PFSK-1 (cell line): ENCODE results near the gene LPCAT2.

Experiments
- FOXP2 ChIP-seq: optimal IDR thresholded peaks from 2 replicates; pipeline ENCODE3; 2011; ENCODE audit warnings: borderline replicate concordance, control low read depth, inconsistent platforms; ENCODE audit not compliant: insufficient read depth; ENCODE audit errors: extremely low read length, extremely low read depth
- POLR2AphosphoS5 ChIP-seq: IDR thresholded peaks from 2 replicates; pipeline ENCODE4 v1.6.1; 2012; ENCODE audit warnings: low read depth, mild to moderate bottlenecking, control low read depth, low read length, moderate library complexity
- REST ChIP-seq, 2 experiments: IDR thresholded peaks; 2 replicates each; pipeline versions ENCODE4 v1.6.1 to v1.8.0; 2011 to 2012; ENCODE audit warnings: low read depth in 2 of 2, low read length in 2 of 2, control low read depth in 1 of 2, inconsistent platforms in 1 of 2, mild to moderate bottlenecking in 1 of 2, moderate library complexity in 1 of 2; ENCODE audit not compliant: insufficient read depth in 1 of 2
- SIN3A ChIP-seq: IDR thresholded peaks from 2 replicates; pipeline ENCODE4 v1.6.1; 2012; ENCODE audit warnings: mild to moderate bottlenecking, low read length, moderate library complexity, borderline replicate concordance; ENCODE audit not compliant: insufficient read depth
- TAF1 ChIP-seq: IDR thresholded peaks from 2 replicates; pipeline ENCODE4 v1.6.1; 2012; ENCODE audit warnings: low read length, control low read depth, borderline replicate concordance; ENCODE audit not compliant: insufficient read depth

LPCAT2 gene

GRCh38 chr16:55559933-55560516, 51.2 kb downstream of the LPCAT2 start:
- TF ChIP-seq REST (IDR thresholded peaks at IDR 0.05; ENCODE audit: insufficient read depth in 1 of 2, low read depth in 2 of 2, low read length in 2 of 2) (no peak), TAF1 (no peak), POLR2AphosphoS5 (no peak), SIN3A (no peak), FOXP2 (no peak)

- TF ChIP-seq REST (IDR thresholded peaks at IDR 0.05; ENCODE audit: insufficient read depth in 1 of 2, low read depth in 2 of 2, low read length in 2 of 2), result no peak
- no peak for TF ChIP-seq TAF1
- no peak for TF ChIP-seq FOXP2
- TF ChIP-seq POLR2AphosphoS5, result no peak
- TF ChIP-seq SIN3A, result no peak
Observed at GRCh38 chr16:55561319-55561848, 52.5 kb downstream of the LPCAT2 start.

GRCh38 chr16:55562936-55563335, 54.1 kb downstream of the LPCAT2 start:
- TF ChIP-seq TAF1 (no peak), FOXP2 (no peak), POLR2AphosphoS5 (no peak), SIN3A (no peak), REST (IDR thresholded peaks at IDR 0.05; ENCODE audit: insufficient read depth in 1 of 2, low read depth in 2 of 2, low read length in 2 of 2) (no peak)

GRCh38 chr16:55563797-55564196, 54.9 kb downstream of the LPCAT2 start:
- TF ChIP-seq TAF1 (no peak), REST (IDR thresholded peaks at IDR 0.05; ENCODE audit: insufficient read depth in 1 of 2, low read depth in 2 of 2, low read length in 2 of 2) (no peak), FOXP2 (no peak), POLR2AphosphoS5 (no peak), SIN3A (no peak)

- TF ChIP-seq POLR2AphosphoS5, result no peak
- TF ChIP-seq REST (IDR thresholded peaks at IDR 0.05; ENCODE audit: insufficient read depth in 1 of 2, low read depth in 2 of 2, low read length in 2 of 2), result no peak
- no peak for TF ChIP-seq FOXP2
- TF ChIP-seq TAF1, result no peak
- TF ChIP-seq SIN3A, result no peak
Observed at GRCh38 chr16:55565086-55565485, 56.2 kb downstream of the LPCAT2 start.
